Osteocyte (in vitro differentiated cells): ENCODE results near the gene KCNK3. TPM values are rescaled to one million over a fixed set of nuclear protein-coding genes. Genes with fewer than 3 reads are reported as not detected.

Experiments used
- DNase-seq: peaks from one replicate; pipeline ENCODE4 v3.0.0; 2021; ENCODE audit warnings: mixed read lengths; ENCODE audit not compliant: unreplicated experiment; ENCODE audit errors: extremely low spot score
- H3K27ac Mint-ChIP-seq: one replicate; pipeline ENCODE4 v1.8.0; 2021; ENCODE audit warnings: mild to moderate bottlenecking, mixed read lengths; ENCODE audit not compliant: unreplicated experiment
- H3K27me3 Mint-ChIP-seq: one replicate; pipeline ENCODE4 v1.8.0; 2021; ENCODE audit warnings: mixed read lengths; ENCODE audit not compliant: unreplicated experiment
- H3K36me3 Mint-ChIP-seq: one replicate; pipeline ENCODE4 v1.8.0; 2021; ENCODE audit warnings: mixed read lengths; ENCODE audit not compliant: unreplicated experiment
- H3K4me1 Mint-ChIP-seq: one replicate; pipeline ENCODE4 v1.8.0; 2021; ENCODE audit warnings: mixed read lengths; ENCODE audit not compliant: unreplicated experiment
- H3K4me3 Mint-ChIP-seq: one replicate; pipeline ENCODE4 v1.8.0; 2021; ENCODE audit warnings: mild to moderate bottlenecking, moderate library complexity, mixed read lengths; ENCODE audit not compliant: unreplicated experiment
- H3K9me3 Mint-ChIP-seq: one replicate; pipeline ENCODE4 v1.8.0; 2021; ENCODE audit warnings: mixed read lengths; ENCODE audit not compliant: unreplicated experiment
- CTCF ChIP-seq: fragments of 200-600 bp; sonication (generic); IDR thresholded peaks from 2 replicates; pipeline ENCODE4 v1.5.0; 2021; ENCODE audit warnings: antibody characterized with exemption, mild to moderate bottlenecking, moderate library complexity
- total RNA-seq: library from RNA; stranded (reverse); gene quantifications from 2 replicates; pipeline ENCODE4 v1.2.1, GENCODE V29; 2021

KCNK3 gene
- total RNA-seq, 1 donor from 2014 or later, result 8.5 TPM

- H3K36me3 Mint-ChIP-seq, result no peaks in the 10 kb centered on the region
- H3K9me3 Mint-ChIP-seq, result no peaks in the 10 kb centered on the region
- no peak overlapping the region for H3K27ac Mint-ChIP-seq
- H3K27me3 Mint-ChIP-seq, result peaks cover 66% of the 10 kb centered on the region
- TF ChIP-seq CTCF, result no peak
- peaks cover 15% of the 10 kb centered on the region for H3K4me1 Mint-ChIP-seq
- no peak for DNase-seq
- H3K4me3 Mint-ChIP-seq, result no peak overlapping the region
Observed at GRCh38 chr2:26691161-26691560, 1.4 kb upstream of the KCNK3 start.

- H3K4me3 Mint-ChIP-seq, result peak overlapping the region; percentile 67
- H3K36me3 Mint-ChIP-seq, result no peaks in the 10 kb centered on the region
- H3K27ac Mint-ChIP-seq, result no peak overlapping the region
Observed at GRCh38 chr2:26691881-26692278, 642 bp upstream of the KCNK3 start.

GRCh38 chr2:26692897-26693849, 651 bp downstream of the KCNK3 start:
- Mint-ChIP-seq H3K27ac (no peak overlapping the region), H3K27me3 (peaks cover 52% of the 10 kb centered on the region), H3K36me3 (no peaks in the 10 kb centered on the region), H3K9me3 (no peaks in the 10 kb centered on the region), H3K4me3 (peak overlapping the region; percentile 47), H3K4me1 (peaks cover 21% of the 10 kb centered on the region)
- no peak for DNase-seq
- no peak for TF ChIP-seq CTCF

More at GRCh38 chr2:26691881-26692278, 642 bp upstream of the KCNK3 start:
- no peaks in the 10 kb centered on the region for H3K9me3 Mint-ChIP-seq
- peaks cover 63% of the 10 kb centered on the region for H3K27me3 Mint-ChIP-seq
- DNase-seq, result no peak
- H3K4me1 Mint-ChIP-seq, result peaks cover 20% of the 10 kb centered on the region
- no peak for TF ChIP-seq CTCF

GRCh38 chr2:26694001-26694400, 1.5 kb downstream of the KCNK3 start:
- Mint-ChIP-seq H3K36me3 (no peaks in the 10 kb centered on the region), H3K27me3 (peaks cover 47% of the 10 kb centered on the region), H3K9me3 (no peaks in the 10 kb centered on the region), H3K4me1 (peaks cover 21% of the 10 kb centered on the region), H3K27ac (no peak overlapping the region), H3K4me3 (peak overlapping the region; percentile 44)
- DNase-seq, result no peak
- no peak for TF ChIP-seq CTCF

GRCh38 chr2:26696351-26696816, 3.9 kb downstream of the KCNK3 start:
- Mint-ChIP-seq H3K36me3 (no peaks in the 10 kb centered on the region), H3K4me3 (no peak overlapping the region), H3K27me3 (peaks cover 43% of the 10 kb centered on the region), H3K9me3 (no peaks in the 10 kb centered on the region), H3K4me1 (peaks cover 25% of the 10 kb centered on the region), H3K27ac (no peak overlapping the region)
- no peak for TF ChIP-seq CTCF
- no peak for DNase-seq
